SK-MEL-5 (cell line): ENCODE results near the gene TEPSIN. TPM values are rescaled to one million over a fixed set of nuclear protein-coding genes. Genes with fewer than 3 reads are reported as not detected.
A peak's percentile ranks its signal among the peaks of the same experiment; 100 is the strongest.

Source experiments
- DNase-seq: peaks from one replicate; pipeline ENCODE4 v3.0.0-alpha.2; 2016; ENCODE audit warnings: low read depth, low spot score
- in situ Hi-C: cut with HindIII; loops from 2 replicates; pipeline ENCODE4 v1.10.0; 2016; ENCODE audit warnings: low sequenced_read_pairs, high pct_unique_total_duplicates, low pct_unique_long_range_greater_than_20kb
- polyA plus RNA-seq, 2 experiments: library from polyadenylated mRNA; depleted of rRNA; stranded (reverse); fragments of >200 nt; gene quantifications; 2 replicates each; pipeline ENCODE4 v1.2.3, GENCODE V29; 2015
- total RNA-seq: library from RNA; depleted of rRNA; stranded (reverse); fragments of >200 nt; shearing (Covaris generic); gene quantifications from 2 replicates; pipeline ENCODE4 v1.2.3, GENCODE V29; 2014; rRNA removed

The TEPSIN gene, protein sequence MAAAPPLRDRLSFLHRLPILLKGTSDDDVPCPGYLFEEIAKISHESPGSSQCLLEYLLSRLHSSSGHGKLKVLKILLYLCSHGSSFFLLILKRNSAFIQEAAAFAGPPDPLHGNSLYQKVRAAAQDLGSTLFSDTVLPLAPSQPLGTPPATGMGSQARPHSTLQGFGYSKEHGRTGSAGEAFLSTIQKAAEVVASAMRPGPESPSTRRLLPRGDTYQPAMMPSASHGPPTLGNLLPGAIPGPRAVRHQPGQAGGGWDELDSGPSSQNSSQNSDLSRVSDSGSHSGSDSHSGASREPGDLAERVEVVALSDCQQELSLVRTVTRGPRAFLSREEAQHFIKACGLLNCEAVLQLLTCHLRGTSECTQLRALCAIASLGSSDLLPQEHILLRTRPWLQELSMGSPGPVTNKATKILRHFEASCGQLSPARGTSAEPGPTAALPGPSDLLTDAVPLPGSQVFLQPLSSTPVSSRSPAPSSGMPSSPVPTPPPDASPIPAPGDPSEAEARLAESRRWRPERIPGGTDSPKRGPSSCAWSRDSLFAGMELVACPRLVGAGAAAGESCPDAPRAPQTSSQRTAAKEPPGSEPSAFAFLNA
- 29.8 and 31.7 TPM in 2 replicates for total RNA-seq
- 39.4 and 44.8 TPM in 2 replicates for polyA plus RNA-seq (2015; cell fraction: cytosol; rRNA removed)
- polyA plus RNA-seq (2015; cell fraction: nucleus; rRNA removed): 839 and 1,058 TPM in 2 replicates

DNA sequence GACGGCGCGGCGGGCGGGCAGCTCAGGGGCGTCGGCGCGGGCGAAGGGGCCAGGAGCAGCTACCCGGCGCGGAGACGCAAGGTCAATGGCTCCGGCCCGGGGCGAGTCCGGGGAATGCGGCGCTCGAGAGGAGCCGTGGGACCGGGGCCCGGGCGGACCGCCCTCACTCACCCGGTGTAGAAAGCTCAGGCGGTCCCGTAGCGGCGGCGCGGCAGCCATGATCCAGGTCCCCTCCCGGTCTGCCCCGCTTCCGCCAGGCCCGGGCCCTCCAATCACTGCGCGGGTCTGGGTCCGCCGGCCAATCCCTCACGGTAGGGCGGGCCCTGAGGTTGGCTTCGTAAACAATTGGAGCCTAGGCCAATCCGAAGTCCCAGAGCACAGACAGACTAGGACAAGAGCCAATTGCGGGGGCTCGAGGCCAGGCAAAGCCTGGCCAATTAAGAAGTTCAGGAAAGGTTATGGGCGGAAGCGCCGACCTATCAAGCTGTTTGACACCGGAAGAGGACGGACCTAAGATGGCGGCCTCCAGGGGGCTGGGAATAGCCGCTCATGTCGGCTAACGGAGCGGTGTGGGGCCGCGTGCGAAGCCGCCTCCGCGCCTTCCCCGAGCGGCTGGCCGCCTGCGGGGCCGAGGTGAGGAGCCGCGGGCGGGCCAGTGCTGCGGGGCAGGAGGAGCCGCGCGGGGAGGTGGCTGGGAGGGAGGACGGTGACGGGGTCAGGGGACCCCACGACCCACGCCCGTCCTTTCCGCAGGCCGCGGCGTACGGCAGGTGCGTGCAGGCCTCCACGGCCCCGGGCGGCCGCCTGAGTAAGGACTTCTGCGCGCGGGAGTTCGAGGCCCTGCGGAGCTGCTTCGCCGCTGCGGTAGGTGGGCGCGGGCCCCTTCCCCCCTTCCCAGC is at the start of gene TEPSIN, which contains the start of gene NDUFAF8:
TEPSIN (minus strand) TSS at position 241 of the 899 bp plus-strand sequence; CDS start at position 219, 22 bp downstream.
NDUFAF8 (plus strand) TSS at position 504 of the 899 bp plus-strand sequence; CDS start at position 550, 46 bp downstream.
- in situ Hi-C loops: no loop called here

DNA sequence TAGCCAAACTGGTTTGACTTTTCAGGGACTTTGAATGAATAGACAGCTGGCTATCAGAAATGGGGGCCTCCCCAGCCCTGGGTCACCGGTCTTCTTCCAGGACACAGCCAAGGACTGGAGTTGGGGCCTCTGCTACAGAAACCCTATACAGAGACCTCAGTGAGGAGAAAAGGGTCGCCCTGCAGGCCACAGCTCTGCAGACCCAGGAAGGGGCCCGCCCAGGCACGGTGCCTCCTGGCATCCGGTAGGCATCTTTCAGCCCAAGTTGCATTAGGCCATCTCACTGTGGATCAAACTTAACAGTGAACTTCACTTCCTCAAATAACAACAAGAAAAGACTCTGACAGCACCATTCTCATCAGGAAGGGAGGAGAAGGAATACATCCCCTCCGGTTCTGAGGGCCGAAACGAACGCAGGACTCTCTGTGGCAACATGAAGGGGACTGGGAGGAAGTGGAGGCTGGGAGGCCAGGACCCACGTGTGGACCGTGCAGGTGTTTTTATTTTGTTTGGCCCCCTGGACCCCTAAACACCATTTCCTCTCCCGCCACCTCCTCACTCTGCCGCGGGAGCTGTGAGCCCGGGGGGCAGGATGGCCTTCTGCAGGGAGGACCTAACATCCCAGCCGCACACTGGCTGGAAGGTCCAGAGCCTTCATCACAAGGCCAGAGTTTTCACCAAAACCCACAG is 49.0 kb upstream of the TEPSIN start:
- in situ Hi-C loops: no loop called here

More for the DNA sequence above, at the start of gene TEPSIN, which contains the start of gene NDUFAF8:
- DNase-seq: peak; percentile 100

DNA sequence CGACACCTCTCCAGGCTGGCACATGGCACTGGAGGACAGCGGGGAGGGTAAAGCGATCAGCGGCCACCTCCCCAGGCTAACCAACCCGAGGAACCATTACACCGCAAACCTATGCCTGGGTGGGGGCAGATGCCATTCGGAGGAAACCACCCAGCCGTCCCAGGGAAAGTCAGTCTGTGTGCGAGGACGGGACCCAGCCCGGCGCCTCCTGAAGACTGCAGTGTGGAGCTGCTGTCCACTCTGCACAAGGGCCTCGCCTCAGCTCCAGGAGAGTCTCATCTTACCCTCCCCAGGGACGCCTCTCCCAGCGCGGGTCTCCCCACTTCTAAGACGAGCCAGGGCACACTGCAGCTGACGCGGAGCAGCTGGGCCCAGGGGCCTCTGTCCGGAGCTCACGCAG is 48.3 kb upstream of the TEPSIN start:
- DNase-seq: no peak
- in situ Hi-C loops: no loop called here

More for the DNA sequence above, 49.0 kb upstream of the TEPSIN start:
- no peak for DNase-seq

DNA sequence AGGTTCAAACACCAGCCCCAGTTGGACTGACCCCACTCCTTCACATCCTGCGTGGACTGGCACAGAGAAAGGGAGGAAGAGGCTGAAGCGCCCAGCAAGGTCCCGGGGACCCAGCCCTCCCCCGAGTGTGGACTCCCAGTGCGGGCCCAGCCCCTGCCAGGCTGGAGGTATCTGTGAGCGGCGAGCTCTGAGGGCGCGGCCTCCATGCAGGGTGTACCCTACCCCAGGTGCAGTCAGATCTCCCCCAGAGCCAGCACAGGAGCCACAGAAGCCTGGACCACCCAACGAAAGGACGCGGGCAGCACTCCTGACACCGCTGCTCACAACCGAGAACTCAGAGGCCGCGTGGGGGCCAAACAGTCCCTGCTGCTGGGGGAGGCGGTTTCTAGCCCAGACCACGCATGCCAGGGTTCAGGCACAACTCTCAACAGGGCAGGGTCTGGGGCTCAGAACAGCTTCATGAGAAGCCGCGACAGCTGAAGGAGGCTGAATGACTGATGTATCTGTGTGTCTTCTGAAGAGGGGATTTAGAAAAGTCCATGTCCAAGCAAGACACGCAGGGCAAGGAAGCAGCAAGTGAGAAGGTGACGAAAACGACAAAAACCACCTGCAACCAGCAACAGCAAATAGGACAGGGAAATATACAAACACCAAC is 47.8 kb upstream of the TEPSIN start:
- no peak for DNase-seq
- in situ Hi-C loops: no loop called here

DNA sequence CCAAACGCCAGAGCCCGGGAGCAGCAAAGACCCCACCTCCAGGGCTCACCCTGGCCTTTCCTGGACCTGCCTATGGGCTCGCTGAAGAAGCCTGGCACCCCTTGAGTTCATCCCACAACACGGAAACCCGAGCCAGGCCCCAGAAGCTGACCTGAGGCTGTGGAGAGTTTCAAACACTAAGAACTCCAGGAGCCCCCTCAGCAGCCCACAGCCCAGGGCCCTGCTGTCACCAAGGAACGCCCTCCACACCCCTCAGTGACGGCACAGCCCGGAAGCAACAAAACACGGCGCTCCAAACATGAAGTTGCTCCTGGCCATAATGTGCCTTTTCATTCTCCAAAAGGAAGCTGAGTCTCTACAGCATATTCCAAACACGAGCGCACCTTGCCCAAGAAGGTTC is 47.0 kb upstream of the TEPSIN start:
- in situ Hi-C loops: no loop called here

DNA sequence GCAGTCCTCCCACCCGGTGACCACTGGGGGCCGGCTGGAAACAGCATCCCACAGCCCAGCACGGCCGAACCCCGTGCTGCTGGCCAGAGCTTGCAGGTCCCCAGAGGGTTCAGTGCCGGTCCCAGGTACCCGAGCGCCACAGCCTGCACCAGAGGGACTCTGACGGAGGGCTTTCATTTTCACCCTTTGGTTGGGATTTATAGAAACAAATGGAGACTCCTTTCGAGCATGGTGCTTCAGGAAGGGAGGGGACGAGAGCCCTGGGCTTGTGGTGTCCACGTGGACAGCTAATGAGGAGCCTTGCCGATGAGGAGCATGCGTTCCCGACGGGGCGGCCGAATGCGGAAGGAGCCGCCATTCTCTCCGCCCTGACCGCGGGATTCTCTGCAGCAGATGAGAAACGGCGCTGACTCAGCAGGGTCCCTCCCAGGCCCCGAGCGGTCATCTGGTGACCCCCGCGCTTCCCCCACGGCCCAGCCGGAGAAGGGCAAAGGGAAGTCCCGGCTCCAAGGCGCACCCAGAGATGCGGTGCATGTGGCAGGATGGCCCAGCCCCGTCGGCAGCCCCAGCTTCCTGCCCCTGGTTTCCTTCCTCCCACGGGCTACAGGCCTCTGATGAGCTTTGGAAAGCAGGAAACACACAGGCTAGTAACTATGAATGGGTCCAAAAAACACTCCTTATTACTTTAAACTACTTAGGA is 46.5 kb upstream of the TEPSIN start:
- DNase-seq: no peak
- in situ Hi-C loops: no loop called here

More for the DNA sequence above, 47.0 kb upstream of the TEPSIN start:
- DNase-seq: no peak

DNA sequence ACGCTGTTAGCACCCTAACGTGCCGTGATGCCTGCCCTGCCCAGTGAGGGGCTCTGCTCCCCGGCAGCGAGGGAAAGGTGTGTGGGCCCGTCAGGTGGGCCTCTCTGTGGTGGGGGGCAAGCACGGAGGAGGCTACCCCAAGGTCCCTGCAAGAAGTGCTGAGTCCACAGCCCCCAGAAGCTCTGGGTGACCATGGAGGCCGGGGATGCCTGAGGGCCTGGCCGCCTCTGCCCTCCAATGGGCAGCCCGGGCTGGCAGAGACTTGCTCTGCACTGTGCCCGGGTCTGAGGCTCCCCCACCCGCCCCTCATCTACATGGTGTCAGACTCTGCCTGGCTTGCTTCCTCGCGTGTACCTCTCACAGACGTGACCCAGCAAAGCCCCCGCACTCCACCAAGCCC is 44.0 kb upstream of the TEPSIN start:
- in situ Hi-C loops: no loop called here
- DNase-seq: no peak

DNA sequence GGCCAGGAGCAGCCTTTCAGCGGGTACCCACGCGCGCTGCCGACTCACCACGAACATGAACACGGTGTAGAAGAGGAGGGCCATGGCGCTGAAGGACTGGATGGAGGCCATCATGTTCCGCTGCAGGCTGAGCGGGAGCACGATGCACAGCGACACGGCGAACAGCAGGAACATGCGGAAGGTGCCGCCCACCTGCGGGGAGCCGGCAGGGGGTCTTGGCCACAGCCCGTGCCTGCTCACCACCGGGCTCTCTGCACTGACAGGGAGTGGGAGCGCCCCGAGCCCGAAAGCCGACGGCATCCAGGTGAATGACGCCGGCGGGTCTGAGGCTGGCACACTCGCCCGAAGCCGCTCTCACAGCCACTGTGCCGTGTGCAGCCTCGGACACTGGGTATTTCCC is 43.3 kb upstream of the TEPSIN start:
- in situ Hi-C loops: no loop called here
- DNase-seq: no peak

DNA sequence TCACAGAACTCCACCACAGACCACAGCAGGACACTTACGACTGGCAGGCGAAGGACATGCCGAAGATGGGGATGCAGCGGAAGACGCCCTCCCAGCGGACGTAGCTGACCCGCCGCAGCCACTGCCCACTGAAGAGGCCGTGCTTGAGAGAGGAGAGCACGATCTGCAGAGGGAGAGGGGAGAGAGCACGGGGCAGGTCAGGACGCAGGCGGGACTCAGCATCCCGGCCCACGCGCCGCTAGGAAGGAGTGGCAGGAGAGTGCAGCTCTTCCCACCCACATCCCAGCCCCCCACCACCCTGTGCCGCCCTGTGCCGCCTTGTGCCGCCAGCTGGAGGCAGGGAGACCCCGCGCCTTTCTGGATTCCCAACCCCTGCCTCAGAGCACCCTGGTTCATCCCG is 41.7 kb upstream of the TEPSIN start:
- in situ Hi-C loops: no loop called here

DNA sequence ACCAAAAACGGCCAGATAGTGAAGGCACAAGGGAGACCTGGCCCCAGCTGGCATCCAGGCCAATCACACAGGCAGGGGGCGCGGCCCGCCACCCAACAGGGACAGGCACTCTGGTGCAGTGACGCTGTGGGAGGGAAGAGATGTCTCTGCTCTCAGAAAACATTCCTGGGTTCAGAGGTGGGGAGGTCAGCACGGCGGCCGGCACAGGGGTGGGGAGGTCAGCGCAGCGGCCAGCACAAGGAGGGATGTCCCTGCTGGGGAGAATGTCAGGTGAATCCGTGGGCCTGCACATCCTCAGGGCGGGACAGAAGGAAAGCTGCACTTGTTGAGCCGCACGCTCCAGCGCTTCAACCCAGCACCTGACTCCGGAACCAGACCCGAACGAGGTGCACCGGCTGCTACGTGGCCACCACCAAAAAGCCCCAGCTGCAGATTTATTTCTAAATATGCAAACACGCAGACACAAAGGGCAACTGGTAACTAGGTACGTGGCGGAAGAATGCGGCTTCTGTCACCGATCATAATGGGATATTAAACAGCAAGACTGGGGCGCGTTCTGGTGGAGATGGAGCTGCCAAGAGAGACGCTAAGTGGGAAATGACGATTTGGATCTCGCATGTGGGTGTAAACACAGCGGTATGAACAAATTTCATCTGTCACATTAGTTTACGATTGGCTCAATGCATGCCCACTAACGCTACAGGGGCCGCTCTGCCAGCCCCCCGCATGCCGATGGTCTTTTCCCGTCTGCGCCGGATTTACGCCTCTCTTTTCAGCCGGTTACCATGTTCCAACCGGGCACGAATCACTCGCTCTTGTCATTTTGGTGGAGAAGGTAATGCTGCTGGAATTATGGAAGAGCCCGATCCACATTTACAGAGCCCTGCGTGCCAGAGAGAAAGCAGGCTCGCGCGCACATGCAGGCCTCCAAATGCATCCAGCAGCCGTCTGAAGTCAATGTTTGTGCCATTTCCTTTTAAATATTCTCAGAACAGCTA is 40.7 kb upstream of the TEPSIN start:
- DNase-seq: no peak
- in situ Hi-C loops: no loop called here

More for the DNA sequence above, 41.7 kb upstream of the TEPSIN start:
- DNase-seq: no peak

DNA sequence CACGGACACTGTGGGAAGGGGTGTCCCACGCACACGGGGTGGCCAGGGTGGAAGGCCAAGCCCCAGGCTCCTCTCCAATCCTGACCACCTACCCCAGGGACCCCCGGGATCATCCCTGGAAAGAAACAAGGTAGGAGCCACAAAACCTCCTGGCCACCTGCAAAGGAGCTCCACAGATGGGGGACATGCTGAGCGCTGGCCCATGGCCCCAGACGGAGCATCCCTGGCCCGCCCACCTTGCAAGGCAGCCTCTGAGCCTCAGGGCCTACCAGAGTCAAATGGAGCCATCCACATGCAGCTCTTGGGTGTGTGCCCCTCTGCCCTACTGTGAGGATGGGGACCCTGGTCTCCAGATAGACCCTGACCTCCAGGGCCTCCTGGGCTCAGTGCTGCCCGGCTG is 40.0 kb upstream of the TEPSIN start:
- no peak for DNase-seq
- in situ Hi-C loops: no loop called here

DNA sequence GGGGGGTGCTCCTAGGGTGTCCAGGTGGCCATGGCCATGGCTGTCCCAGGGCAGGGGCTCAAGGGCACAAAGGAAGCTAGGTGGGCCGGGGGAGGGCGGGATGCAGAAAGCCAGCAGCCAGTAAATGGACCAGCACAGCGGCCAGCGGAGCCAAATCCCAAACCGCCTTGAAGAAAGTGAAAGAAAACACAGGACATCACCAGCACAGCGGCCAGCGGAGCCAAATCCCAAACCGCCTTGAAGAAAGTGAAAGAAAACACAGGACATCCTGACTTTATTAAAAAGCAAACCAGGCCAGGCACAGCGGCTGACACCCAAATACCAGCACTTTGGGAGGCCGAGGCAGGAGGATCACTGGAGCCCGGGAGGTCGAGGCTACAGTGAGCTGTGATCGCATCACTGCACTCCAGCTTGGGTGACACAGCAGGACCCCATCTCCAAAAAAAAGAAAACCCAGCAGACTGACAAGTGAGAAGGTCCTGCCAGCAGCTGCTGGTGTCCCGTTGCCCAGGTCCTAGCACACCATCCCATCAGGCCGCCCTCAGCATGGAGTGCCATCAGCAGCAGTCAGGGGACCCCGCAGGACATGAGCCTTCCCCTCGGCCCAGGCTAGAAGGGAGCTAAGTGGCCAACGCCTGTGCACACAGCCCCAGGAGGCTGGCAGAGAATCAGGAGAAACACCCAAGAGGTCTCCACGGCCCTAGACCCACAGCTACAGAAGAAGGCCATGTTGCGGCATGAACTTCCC is 39.3 kb upstream of the TEPSIN start:
- no peak for DNase-seq
- in situ Hi-C loops: no loop called here

DNA sequence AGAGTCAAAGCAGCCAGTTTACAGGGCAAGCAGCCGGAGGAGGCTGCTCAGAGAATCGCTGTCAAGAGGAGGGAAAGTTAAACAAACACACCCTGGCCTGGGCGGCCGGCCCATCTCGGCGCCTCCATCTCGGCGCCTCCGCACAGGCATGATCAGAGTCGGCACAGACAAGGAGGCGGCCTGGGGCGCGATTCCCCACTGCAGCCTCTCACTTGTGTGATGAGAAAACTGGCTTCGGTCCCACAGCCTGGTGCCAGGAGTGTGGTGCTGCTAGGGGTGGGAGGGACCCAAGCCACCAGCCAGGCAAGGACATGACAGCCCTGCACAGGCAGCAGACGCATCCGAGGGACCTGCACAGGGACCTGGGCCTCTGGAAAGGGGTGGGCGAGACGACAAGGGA is 38.6 kb upstream of the TEPSIN start:
- in situ Hi-C loops: no loop called here

DNA sequence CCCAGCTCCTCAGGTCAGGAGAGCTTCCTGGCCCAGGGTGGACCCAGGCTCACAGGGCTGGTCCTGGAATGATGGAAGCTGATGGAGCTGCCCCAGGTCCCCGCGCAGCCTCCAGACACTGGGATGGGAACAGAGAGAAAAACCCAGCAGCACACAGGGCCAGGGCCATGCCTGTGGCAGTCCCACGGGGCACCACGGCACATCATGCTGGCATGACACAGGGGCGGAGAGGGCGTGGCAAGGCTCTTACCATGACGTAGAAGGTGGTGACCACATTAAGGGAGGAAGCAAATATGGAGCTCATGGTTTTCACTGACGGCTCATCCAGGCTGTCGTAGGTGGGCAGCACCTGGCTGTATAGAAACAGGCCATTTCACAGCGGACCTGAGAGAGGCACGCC is 37.9 kb upstream of the TEPSIN start:
- no peak for DNase-seq
- in situ Hi-C loops: no loop called here

More for the DNA sequence above, 38.6 kb upstream of the TEPSIN start:
- DNase-seq: no peak

DNA sequence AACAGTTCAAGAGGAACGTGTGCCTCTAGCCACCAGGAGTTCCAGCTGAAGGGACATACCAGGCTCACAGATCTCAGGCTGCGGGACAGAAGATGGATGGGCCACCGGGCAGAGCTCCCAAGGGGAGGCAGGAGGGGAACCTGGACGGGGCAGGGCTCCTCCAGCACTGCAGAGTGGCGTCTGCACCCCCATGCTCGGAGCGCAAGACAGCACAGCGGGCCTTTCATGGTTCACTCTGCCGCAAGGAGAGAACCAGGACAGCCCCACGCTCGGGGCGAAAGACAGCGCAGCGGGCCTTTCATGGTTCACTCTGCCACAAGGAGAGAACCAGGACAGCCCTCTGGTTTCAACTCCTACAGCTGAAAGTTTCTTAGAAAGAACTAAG is 35.6 kb upstream of the TEPSIN start:
- no peak for DNase-seq
- in situ Hi-C loops: no loop called here
